ENCODE measurements around the gene IGSF9. TPM values are rescaled to one million over a fixed set of nuclear protein-coding genes. Genes with fewer than 3 reads are reported as not detected.

Gene IGSF9
- total and polyA plus RNA-seq, 3 experiments from 2014 or later = 0.04 to 0.11 TPM; not detected in 1

GRCh38 chr1:159958719-159959380, 13.4 kb upstream of the IGSF9 start:
- Mint-ChIP-seq H3K36me3 (no peaks in the 10 kb centered on the region), H3K27ac (peak overlapping the region in 1 of 8 donors; percentile 24), H3K4me3 (no peak overlapping the region), H3K9me3 (no peaks in the 10 kb centered on the region), H3K4me1 (no peaks in the 10 kb centered on the region), H3K27me3 (peaks cover 9 to 15% of the 10 kb centered on the region in 2 donors)
- Histone ChIP-seq H3K27me3 (ENCODE audit: insufficient read depth, low read length, poor library complexity, severe bottlenecking) (no peaks in the 10 kb centered on the region), H3K36me3 (ENCODE audit: insufficient read depth, low read length) (no peaks in the 10 kb centered on the region), H3K27ac (ENCODE audit: low read depth, low read length) (no peak overlapping the region), H3K4me3 (ENCODE audit: low read length) (no peak overlapping the region), H3K9me3 (ENCODE audit: low read length) (no peaks in the 10 kb centered on the region), H3K4me1 (ENCODE audit: insufficient read depth, low read length) (no peaks in the 10 kb centered on the region)
- POLR2A ChIA-PET = no interaction called here
- CTCF ChIA-PET = no interaction called here
- no peak for DNase-seq

- no peaks in the 10 kb centered on the region for H3K36me3 Mint-ChIP-seq
- no peaks in the 10 kb centered on the region for H3K4me1 Mint-ChIP-seq
- H3K4me3 Mint-ChIP-seq = no peak overlapping the region
- H3K27ac Mint-ChIP-seq = no peak overlapping the region
- Histone ChIP-seq H3K9me3 (ENCODE audit: low read length) (no peaks in the 10 kb centered on the region), H3K4me1 (ENCODE audit: insufficient read depth, low read length) (no peaks in the 10 kb centered on the region), H3K36me3 (ENCODE audit: insufficient read depth, low read length) (no peaks in the 10 kb centered on the region), H3K27me3 (ENCODE audit: insufficient read depth, low read length, poor library complexity, severe bottlenecking) (no peaks in the 10 kb centered on the region), H3K4me3 (ENCODE audit: low read length) (no peak overlapping the region), H3K27ac (ENCODE audit: low read depth, low read length) (no peak overlapping the region)
- DNase-seq = no peak
- POLR2A ChIA-PET = no interaction called here
- no peaks in the 10 kb centered on the region for H3K9me3 Mint-ChIP-seq
- H3K27me3 Mint-ChIP-seq = peaks cover 9 to 15% of the 10 kb centered on the region in 2 donors
- CTCF ChIA-PET = no interaction called here
These were observed 12.4 kb upstream of the IGSF9 start for GRCh38 chr1:159957824-159958268.

- Mint-ChIP-seq H3K4me1 (no peaks in the 10 kb centered on the region), H3K27ac (no peak overlapping the region), H3K27me3 (peaks cover 9 to 27% of the 10 kb centered on the region in 2 donors), H3K36me3 (peaks cover 0 to 3% (median 0%) of the 10 kb centered on the region in 3 donors), H3K9me3 (no peaks in the 10 kb centered on the region), H3K4me3 (no peak overlapping the region)
- no peaks in the 10 kb centered on the region for H3K36me3 ChIP-seq (ENCODE audit: insufficient read depth, low read length)
- ChIA-PET POLR2A (no interaction called here), CTCF (interaction anchor here (1.4 to 1.8 kb wide), 2 partner anchors 10 to 51 kb away, joined by 3 to 9 read pairs; partner anchors contain the start of gene IGSF9)
- no peaks in the 10 kb centered on the region for H3K9me3 ChIP-seq (ENCODE audit: low read length)
- H3K27me3 ChIP-seq (ENCODE audit: insufficient read depth, low read length, poor library complexity, severe bottlenecking) = no peaks in the 10 kb centered on the region
- H3K27ac ChIP-seq (ENCODE audit: low read depth, low read length) = no peak overlapping the region
- no peaks in the 10 kb centered on the region for H3K4me1 ChIP-seq (ENCODE audit: insufficient read depth, low read length)
- DNase-seq = no peak
- no peak overlapping the region for H3K4me3 ChIP-seq (ENCODE audit: low read length)
These were observed 10.0 kb upstream of the IGSF9 start for GRCh38 chr1:159955456-159955855.

GRCh38 chr1:159953536-159954515, 8.4 kb upstream of the IGSF9 start, which contains the start of gene SLAMF9:
SLAMF9 (minus strand) TSS chr1:159954237; CDS start chr1:159954137, 100 bp downstream.
- CTCF ChIA-PET = no interaction called here
- H3K27ac Mint-ChIP-seq = peak within 1 kb of the TSS in 2 of 8 donors; percentile 2 to 8
- H3K4me3 Mint-ChIP-seq = no peak within 1 kb of the TSS
- DNase-seq = no peak
- H3K27me3 Mint-ChIP-seq = peaks cover 9 to 25% of the 10 kb centered on the region in 2 donors
- H3K9me3 Mint-ChIP-seq = no peaks in the 10 kb centered on the region
- H3K27me3 ChIP-seq (ENCODE audit: insufficient read depth, low read length, poor library complexity, severe bottlenecking) = no peaks in the 10 kb centered on the region
- POLR2A ChIA-PET = no interaction called here
- no peaks in the 10 kb centered on the region for H3K4me1 ChIP-seq (ENCODE audit: insufficient read depth, low read length)
- no peak within 1 kb of the TSS for H3K27ac ChIP-seq (ENCODE audit: low read depth, low read length)
- H3K9me3 ChIP-seq (ENCODE audit: low read length) = no peaks in the 10 kb centered on the region
- H3K4me1 Mint-ChIP-seq = no peaks in the 10 kb centered on the region
- no peak within 1 kb of the TSS for H3K4me3 ChIP-seq (ENCODE audit: low read length)
- peaks cover 0 to 3% (median 0%) of the 10 kb centered on the region in 3 donors for H3K36me3 Mint-ChIP-seq
- H3K36me3 ChIP-seq (ENCODE audit: insufficient read depth, low read length) = no peaks in the 10 kb centered on the region

GRCh38 chr1:159952932-159953331, 7.5 kb upstream of the IGSF9 start:
- Mint-ChIP-seq H3K9me3 (no peaks in the 10 kb centered on the region), H3K4me3 (no peak overlapping the region), H3K36me3 (peaks cover 0 to 3% (median 0%) of the 10 kb centered on the region in 3 donors), H3K27me3 (peaks cover 9 to 25% of the 10 kb centered on the region in 2 donors), H3K4me1 (no peaks in the 10 kb centered on the region), H3K27ac (no peak overlapping the region)
- no peak overlapping the region for H3K27ac ChIP-seq (ENCODE audit: low read depth, low read length)
- POLR2A ChIA-PET = no interaction called here
- no peaks in the 10 kb centered on the region for H3K4me1 ChIP-seq (ENCODE audit: insufficient read depth, low read length)
- no peaks in the 10 kb centered on the region for H3K27me3 ChIP-seq (ENCODE audit: insufficient read depth, low read length, poor library complexity, severe bottlenecking)
- H3K9me3 ChIP-seq (ENCODE audit: low read length) = no peaks in the 10 kb centered on the region
- CTCF ChIA-PET = interaction anchor here (0.8 to 0.9 kb wide), 2 partner anchors 29 to 55 kb away, joined by 3 read pairs; no protein-coding TSS in a partner anchor
- H3K36me3 ChIP-seq (ENCODE audit: insufficient read depth, low read length) = no peaks in the 10 kb centered on the region
- no peak overlapping the region for H3K4me3 ChIP-seq (ENCODE audit: low read length)
- no peak for DNase-seq

GRCh38 chr1:159951551-159951950, 6.1 kb upstream of the IGSF9 start:
- H3K4me3 ChIP-seq (ENCODE audit: low read length) = no peak overlapping the region
- POLR2A ChIA-PET = no interaction called here
- Mint-ChIP-seq H3K36me3 (peaks cover 0 to 3% (median 0%) of the 10 kb centered on the region in 3 donors), H3K27me3 (peaks cover 9 to 25% of the 10 kb centered on the region in 2 donors), H3K9me3 (no peaks in the 10 kb centered on the region), H3K4me3 (no peak overlapping the region), H3K4me1 (no peaks in the 10 kb centered on the region), H3K27ac (no peak overlapping the region)
- DNase-seq = no peak
- CTCF ChIA-PET = no interaction called here
- H3K36me3 ChIP-seq (ENCODE audit: insufficient read depth, low read length) = no peaks in the 10 kb centered on the region
- H3K9me3 ChIP-seq (ENCODE audit: low read length) = no peaks in the 10 kb centered on the region
- no peaks in the 10 kb centered on the region for H3K27me3 ChIP-seq (ENCODE audit: insufficient read depth, low read length, poor library complexity, severe bottlenecking)
- H3K4me1 ChIP-seq (ENCODE audit: insufficient read depth, low read length) = no peaks in the 10 kb centered on the region
- H3K27ac ChIP-seq (ENCODE audit: low read depth, low read length) = no peak overlapping the region

- H3K4me3 Mint-ChIP-seq = no peak overlapping the region
- ChIA-PET POLR2A (no interaction called here), CTCF (no interaction called here)
- no peak overlapping the region for H3K27ac ChIP-seq (ENCODE audit: low read depth, low read length)
- H3K27me3 ChIP-seq (ENCODE audit: insufficient read depth, low read length, poor library complexity, severe bottlenecking) = no peaks in the 10 kb centered on the region
- DNase-seq = no peak
- peaks cover 0 to 3% (median 0%) of the 10 kb centered on the region in 3 donors for H3K36me3 Mint-ChIP-seq
- H3K9me3 ChIP-seq (ENCODE audit: low read length) = no peaks in the 10 kb centered on the region
- H3K9me3 Mint-ChIP-seq = no peaks in the 10 kb centered on the region
- no peaks in the 10 kb centered on the region for H3K4me1 ChIP-seq (ENCODE audit: insufficient read depth, low read length)
- no peak overlapping the region for H3K4me3 ChIP-seq (ENCODE audit: low read length)
- peaks cover 7 to 27% of the 10 kb centered on the region in 2 donors for H3K27me3 Mint-ChIP-seq
- no peaks in the 10 kb centered on the region for H3K36me3 ChIP-seq (ENCODE audit: insufficient read depth, low read length)
- peaks cover 0 to 1% (median 0%) of the 10 kb centered on the region in 3 donors for H3K4me1 Mint-ChIP-seq
- no peak overlapping the region for H3K27ac Mint-ChIP-seq
These were observed 5.6 kb upstream of the IGSF9 start for GRCh38 chr1:159951016-159951415.

- no peak for DNase-seq
- Mint-ChIP-seq H3K4me1 (peaks cover 5 to 8% (median 6%) of the 10 kb centered on the region in 3 donors), H3K27me3 (peaks cover 8 to 33% of the 10 kb centered on the region in 2 donors), H3K36me3 (peaks cover 0 to 3% (median 0%) of the 10 kb centered on the region in 3 donors), H3K27ac (no peak overlapping the region), H3K4me3 (no peak overlapping the region), H3K9me3 (no peaks in the 10 kb centered on the region)
- CTCF ChIA-PET = no interaction called here
- Histone ChIP-seq H3K9me3 (ENCODE audit: low read length) (no peaks in the 10 kb centered on the region), H3K27ac (ENCODE audit: low read depth, low read length) (no peak overlapping the region), H3K4me1 (ENCODE audit: insufficient read depth, low read length) (peaks cover 5% of the 10 kb centered on the region), H3K36me3 (ENCODE audit: insufficient read depth, low read length) (no peaks in the 10 kb centered on the region), H3K27me3 (ENCODE audit: insufficient read depth, low read length, poor library complexity, severe bottlenecking) (peaks cover 4% of the 10 kb centered on the region), H3K4me3 (ENCODE audit: low read length) (no peak overlapping the region)
- POLR2A ChIA-PET = no interaction called here
These were observed 4.6 kb upstream of the IGSF9 start for GRCh38 chr1:159949981-159950381.

Data from CD8-positive, alpha-beta memory T cell (primary cell).